Kidney epithelial cell (primary cell): ENCODE measurements around the gene CFAP45. TPM values are rescaled to one million over a fixed set of nuclear protein-coding genes. Genes with fewer than 3 reads are reported as not detected.

Experiments used
- DNase-seq: peaks from one replicate; pipeline ENCODE4 v3.0.0-alpha.2; 2010; ENCODE audit warnings: low read depth
- H3K27me3 ChIP-seq: 2 replicates; pipeline ENCODE4 v1.6.0; 2011; ENCODE audit warnings: low read length; ENCODE audit not compliant: control insufficient read depth, insufficient read depth
- H3K36me3 ChIP-seq: 2 replicates; pipeline ENCODE4 v1.5.1; 2011; ENCODE audit warnings: low read length; ENCODE audit not compliant: control insufficient read depth, insufficient read depth
- H3K4me3 ChIP-seq: 2 replicates; pipeline ENCODE4 v1.5.1; 2011; ENCODE audit warnings: low read depth, mild to moderate bottlenecking, control low read depth, low read length
- total RNA-seq: library from RNA; depleted of rRNA; stranded (reverse); fragments of >200 nt; gene quantifications from 2 replicates; pipeline ENCODE4 v1.2.3, GENCODE V29; 2015
- TF ChIP-seq, protein P1 (sequence below): IDR thresholded peaks from 2 replicates; pipeline ENCODE4 v1.5.1; 2011; ENCODE audit warnings: mild to moderate bottlenecking, moderate library complexity, low read length, control low read depth, inconsistent platforms; ENCODE audit not compliant: insufficient read depth, poor library complexity, severe bottlenecking

CFAP45 gene
- total RNA-seq, 1 donor from 2014 or later = 2.0 TPM

DNA sequence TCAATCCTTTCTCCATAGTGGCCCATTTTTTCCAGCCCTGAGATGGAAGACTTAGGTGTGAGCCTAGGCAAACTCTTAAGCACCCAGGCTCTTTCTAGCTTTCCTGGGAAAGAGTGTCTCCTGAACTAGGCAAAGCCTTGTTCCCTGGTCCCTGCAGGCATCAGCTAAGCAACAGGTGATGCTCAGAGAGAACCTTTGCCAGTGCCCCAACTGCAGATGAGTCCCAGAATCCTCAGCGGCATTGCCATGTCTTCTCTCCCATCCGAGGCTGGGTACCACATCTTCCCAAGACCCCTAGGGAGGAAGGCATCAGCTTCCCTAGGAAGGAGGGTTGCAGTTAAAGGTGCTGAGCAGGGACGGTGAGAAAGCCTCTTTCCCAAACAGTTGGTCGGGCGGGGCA, 29.3 kb downstream of the CFAP45 start:
- H3K27me3 ChIP-seq = no peaks in the 10 kb centered on the region
- H3K36me3 ChIP-seq = no peaks in the 10 kb centered on the region
- DNase-seq = no peak
- TF ChIP-seq, protein P1, sequence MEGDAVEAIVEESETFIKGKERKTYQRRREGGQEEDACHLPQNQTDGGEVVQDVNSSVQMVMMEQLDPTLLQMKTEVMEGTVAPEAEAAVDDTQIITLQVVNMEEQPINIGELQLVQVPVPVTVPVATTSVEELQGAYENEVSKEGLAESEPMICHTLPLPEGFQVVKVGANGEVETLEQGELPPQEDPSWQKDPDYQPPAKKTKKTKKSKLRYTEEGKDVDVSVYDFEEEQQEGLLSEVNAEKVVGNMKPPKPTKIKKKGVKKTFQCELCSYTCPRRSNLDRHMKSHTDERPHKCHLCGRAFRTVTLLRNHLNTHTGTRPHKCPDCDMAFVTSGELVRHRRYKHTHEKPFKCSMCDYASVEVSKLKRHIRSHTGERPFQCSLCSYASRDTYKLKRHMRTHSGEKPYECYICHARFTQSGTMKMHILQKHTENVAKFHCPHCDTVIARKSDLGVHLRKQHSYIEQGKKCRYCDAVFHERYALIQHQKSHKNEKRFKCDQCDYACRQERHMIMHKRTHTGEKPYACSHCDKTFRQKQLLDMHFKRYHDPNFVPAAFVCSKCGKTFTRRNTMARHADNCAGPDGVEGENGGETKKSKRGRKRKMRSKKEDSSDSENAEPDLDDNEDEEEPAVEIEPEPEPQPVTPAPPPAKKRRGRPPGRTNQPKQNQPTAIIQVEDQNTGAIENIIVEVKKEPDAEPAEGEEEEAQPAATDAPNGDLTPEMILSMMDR = no peak
- no peak overlapping the region for H3K4me3 ChIP-seq

DNA sequence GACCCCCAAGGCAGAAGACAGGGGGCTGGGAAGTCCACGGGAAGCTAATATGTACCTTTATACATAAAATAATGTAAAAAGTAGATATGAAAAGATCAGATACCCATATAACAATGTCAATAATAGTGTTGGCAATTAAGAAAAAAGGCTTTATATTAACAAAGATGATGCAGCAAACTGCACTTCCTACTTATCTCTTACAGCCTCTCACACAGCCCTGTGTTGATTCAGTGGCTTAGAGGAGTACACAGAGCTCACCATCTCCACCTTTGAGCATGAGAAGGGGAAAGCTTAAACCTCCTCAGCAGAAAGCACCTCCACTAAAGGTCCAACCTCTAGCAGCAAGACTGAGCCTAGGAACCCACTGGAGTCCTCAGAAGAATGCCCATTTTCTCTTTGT, 30.4 kb downstream of the CFAP45 start:
- Histone ChIP-seq H3K27me3 (no peaks in the 10 kb centered on the region), H3K36me3 (no peaks in the 10 kb centered on the region), H3K4me3 (no peak overlapping the region)
- DNase-seq = no peak
- TF ChIP-seq, protein P1 = no peak

DNA sequence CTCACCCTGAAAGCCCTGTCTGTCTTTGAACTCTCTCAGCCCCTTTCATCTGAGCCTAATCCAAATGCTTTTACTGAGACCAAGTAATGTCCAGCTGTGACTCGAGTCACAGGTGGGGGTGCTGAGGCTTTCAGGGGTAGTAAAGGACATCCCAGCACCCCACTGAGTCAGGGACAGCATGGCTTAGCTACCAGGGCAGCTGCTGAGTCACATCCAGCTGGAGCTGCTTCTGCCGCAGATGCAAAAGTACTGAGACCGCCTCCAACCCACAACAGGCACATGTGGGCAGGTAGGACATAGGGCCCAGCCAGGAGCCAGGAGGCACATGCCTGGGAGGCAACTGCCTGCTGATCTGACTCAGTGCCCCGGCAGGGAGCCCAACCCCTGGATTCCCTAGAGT, 30.8 kb downstream of the CFAP45 start:
- TF ChIP-seq, protein P1 = no peak

DNA sequence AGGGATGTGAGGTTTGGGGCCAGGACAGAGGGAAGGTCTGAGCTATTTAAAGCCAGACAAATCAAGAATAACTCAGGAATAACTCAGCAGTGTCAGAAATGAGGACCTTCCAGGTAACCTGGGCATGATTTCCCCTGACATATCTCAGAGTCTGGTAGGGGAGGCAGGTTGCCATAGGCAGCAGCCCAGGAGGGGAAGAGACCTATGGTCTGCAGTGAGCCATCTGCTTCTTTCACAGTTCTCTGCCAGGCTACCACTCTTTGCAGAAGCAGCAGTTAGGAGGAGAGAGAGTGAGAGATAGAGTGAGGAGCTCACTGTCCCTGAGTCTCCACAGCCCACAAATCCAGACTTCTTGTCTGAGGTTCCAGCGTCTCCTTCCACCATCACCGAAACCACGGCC, 31.2 kb downstream of the CFAP45 start:
- TF ChIP-seq, protein P1 = no peak
- Histone ChIP-seq H3K4me3 (no peak overlapping the region), H3K36me3 (no peaks in the 10 kb centered on the region), H3K27me3 (no peaks in the 10 kb centered on the region)
- DNase-seq = no peak

More for the DNA sequence above, 30.8 kb downstream of the CFAP45 start:
- H3K27me3 ChIP-seq = no peaks in the 10 kb centered on the region
- peak; percentile 74 for DNase-seq
- H3K4me3 ChIP-seq = no peak overlapping the region
- H3K36me3 ChIP-seq = no peaks in the 10 kb centered on the region

DNA sequence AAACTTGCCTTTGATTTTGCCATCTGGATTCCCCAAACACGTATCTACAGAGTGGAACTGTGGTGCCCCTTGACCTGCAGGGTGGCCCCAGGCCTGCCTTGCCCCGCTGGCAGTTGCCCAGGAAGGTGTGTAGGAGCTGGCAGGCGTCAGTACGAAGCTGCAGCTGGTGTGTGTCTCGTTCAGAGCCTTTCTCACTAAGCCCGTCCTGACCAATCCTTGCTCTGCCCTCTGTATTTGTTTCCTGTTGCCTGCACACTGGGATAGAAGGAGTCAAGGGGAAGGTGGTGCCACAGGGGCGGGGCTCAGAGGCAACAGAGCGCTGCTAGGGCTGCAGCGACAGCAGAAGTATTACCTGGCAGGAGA, 32.3 kb downstream of the CFAP45 start:
- TF ChIP-seq, protein P1 = no peak
- DNase-seq = peak; percentile 51
- no peaks in the 10 kb centered on the region for H3K27me3 ChIP-seq
- no peak overlapping the region for H3K4me3 ChIP-seq
- no peaks in the 10 kb centered on the region for H3K36me3 ChIP-seq

DNA sequence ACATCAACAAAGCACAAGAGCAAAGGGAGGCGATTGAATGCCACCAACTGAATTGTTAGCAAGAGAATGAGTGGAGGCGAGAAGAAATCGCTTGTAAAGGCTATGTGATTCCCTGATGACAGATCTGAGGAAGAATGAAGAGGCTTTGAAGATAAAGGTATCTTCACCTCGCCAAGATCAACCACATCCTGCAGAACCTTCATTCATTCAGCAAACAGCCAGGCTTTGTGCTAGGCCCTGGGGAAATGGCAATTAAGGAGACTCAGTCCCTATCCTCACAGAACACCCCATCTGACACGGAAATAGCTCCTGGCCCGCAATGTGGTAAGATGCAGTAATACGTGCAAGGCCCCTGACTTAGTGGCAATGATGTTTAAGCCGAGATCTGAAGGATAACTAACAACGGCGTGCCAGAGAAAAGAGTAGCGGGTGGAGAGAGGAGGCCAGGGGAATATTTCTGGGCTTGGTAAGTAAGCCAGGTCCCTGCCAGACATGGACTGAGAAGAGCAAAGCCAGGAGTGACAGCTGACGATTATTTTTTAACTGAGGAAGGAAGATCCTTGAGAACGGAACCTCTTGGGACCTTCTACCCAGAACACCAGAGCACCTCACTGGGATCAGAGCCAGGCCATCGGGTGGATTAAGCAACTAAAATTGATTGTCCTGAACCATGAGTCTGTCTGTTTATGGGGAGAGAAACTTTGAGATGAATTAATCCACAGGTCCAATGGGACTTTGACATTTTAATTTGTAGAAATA, 32.9 kb downstream of the CFAP45 start:
- no peaks in the 10 kb centered on the region for H3K27me3 ChIP-seq
- H3K4me3 ChIP-seq = no peak overlapping the region
- H3K36me3 ChIP-seq = no peaks in the 10 kb centered on the region
- no peak for DNase-seq
- TF ChIP-seq, protein P1 = no peak
